Testis (tissue), 2 donors: ENCODE results near the gene BTRC.

ENCODE experiments used
- POLR2A ChIP-seq: fragments of 450-650 bp; IDR thresholded peaks from one replicate; pipeline ENCODE4 v1.6.1; 2017; ENCODE audit warnings: antibody characterized with exemption, mild to moderate bottlenecking, moderate library complexity
- TF ChIP-seq, protein P1 (sequence below), 3 experiments: fragments of 450-650 bp in 2 of 3; fragments of 200-600 bp in 1 of 3; sonication (generic) in 1 of 3; IDR thresholded peaks; one replicate each; pipeline ENCODE4 v1.5.1; 2016 to 2019; ENCODE audit warnings: antibody characterized with exemption in 3 of 3, mild to moderate bottlenecking in 2 of 3, moderate library complexity in 1 of 3

DNA sequence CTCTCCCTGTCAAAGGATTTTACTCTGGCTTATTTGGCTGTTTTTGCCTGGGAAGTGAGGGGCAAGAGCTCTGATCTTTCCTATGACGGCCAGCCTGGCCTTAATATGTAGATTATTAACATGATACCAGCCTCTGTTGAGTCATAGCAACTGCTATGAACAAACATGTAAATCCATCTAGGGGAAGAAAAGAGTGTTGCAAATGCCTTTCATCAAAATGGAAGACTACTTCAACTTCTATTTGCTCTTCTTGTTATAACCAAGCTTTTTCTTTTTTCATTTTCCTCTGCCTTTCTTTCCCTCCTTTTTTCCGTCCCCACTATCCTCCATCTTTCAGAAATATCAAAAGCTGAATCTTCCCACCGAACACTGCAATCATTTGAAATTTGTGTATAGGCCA is 46.6 kb downstream of the BTRC start:
- TF ChIP-seq, protein P1, sequence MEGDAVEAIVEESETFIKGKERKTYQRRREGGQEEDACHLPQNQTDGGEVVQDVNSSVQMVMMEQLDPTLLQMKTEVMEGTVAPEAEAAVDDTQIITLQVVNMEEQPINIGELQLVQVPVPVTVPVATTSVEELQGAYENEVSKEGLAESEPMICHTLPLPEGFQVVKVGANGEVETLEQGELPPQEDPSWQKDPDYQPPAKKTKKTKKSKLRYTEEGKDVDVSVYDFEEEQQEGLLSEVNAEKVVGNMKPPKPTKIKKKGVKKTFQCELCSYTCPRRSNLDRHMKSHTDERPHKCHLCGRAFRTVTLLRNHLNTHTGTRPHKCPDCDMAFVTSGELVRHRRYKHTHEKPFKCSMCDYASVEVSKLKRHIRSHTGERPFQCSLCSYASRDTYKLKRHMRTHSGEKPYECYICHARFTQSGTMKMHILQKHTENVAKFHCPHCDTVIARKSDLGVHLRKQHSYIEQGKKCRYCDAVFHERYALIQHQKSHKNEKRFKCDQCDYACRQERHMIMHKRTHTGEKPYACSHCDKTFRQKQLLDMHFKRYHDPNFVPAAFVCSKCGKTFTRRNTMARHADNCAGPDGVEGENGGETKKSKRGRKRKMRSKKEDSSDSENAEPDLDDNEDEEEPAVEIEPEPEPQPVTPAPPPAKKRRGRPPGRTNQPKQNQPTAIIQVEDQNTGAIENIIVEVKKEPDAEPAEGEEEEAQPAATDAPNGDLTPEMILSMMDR (IDR thresholded peaks at IDR 0.05) = no peak
- no peak for TF ChIP-seq POLR2A
